Hypothalamus (tissue), 51 donors: ENCODE results near the gene ASAP3.
A peak's percentile ranks its signal among the peaks of the same experiment; 100 is the strongest.

Source experiments
- DNase-seq, 51 donors: peaks; one replicate each; lab custom pipeline; 2025; lab: John Stamatoyannopoulos, UW

Gene ASAP3

GRCh38 chr1:23453455-23454000, 30.5 kb downstream of the ASAP3 start:
- no peak for DNase-seq

- peak in 11 of 51 donors; percentile 3 to 47 (median 15) for DNase-seq
Measured at GRCh38 chr1:23452011-23452411, 32.0 kb downstream of the ASAP3 start.

- DNase-seq: no peak
Measured at GRCh38 chr1:23451441-23451840, 32.5 kb downstream of the ASAP3 start.

GRCh38 chr1:23450894-23451293, 33.1 kb downstream of the ASAP3 start:
- DNase-seq: no peak

GRCh38 chr1:23449958-23450357, 34.0 kb downstream of the ASAP3 start:
- DNase-seq: peak in 7 of 51 donors; percentile 4 to 11 (median 6)

- no peak for DNase-seq
Measured at GRCh38 chr1:23449306-23449705, 34.7 kb downstream of the ASAP3 start.

GRCh38 chr1:23448846-23449245, 35.1 kb downstream of the ASAP3 start:
- no peak for DNase-seq

- no peak for DNase-seq
Measured at GRCh38 chr1:23446661-23447310, 37.2 kb downstream of the ASAP3 start.

- no peak for DNase-seq
Measured at GRCh38 chr1:23444596-23445390, 39.2 kb downstream of the ASAP3 start.

- peak in 3 of 51 donors; percentile 12 to 25 (median 24) for DNase-seq
Measured at GRCh38 chr1:23444104-23444533, 39.9 kb downstream of the ASAP3 start.

- DNase-seq: no peak
Measured at GRCh38 chr1:23442751-23443150, 41.2 kb downstream of the ASAP3 start.

GRCh38 chr1:23441446-23442148, 42.4 kb downstream of the ASAP3 start:
- no peak for DNase-seq

GRCh38 chr1:23438545-23438944, 45.4 kb downstream of the ASAP3 start:
- DNase-seq: no peak

- DNase-seq: no peak
Measured at GRCh38 chr1:23437355-23437664, 46.7 kb downstream of the ASAP3 start.

- DNase-seq: no peak
Measured at GRCh38 chr1:23436520-23437354, 47.2 kb downstream of the ASAP3 start.

GRCh38 chr1:23434260-23434775, 49.7 kb downstream of the ASAP3 start:
- DNase-seq: no peak

- DNase-seq: no peak
Measured at GRCh38 chr1:23433122-23433521, 50.9 kb downstream of the ASAP3 start.

GRCh38 chr1:23431431-23431830, 52.5 kb downstream of the ASAP3 start:
- DNase-seq: no peak

- no peak for DNase-seq
Measured at GRCh38 chr1:23430803-23431202, 53.2 kb downstream of the ASAP3 start.
